Activated T-helper 1 cell treated with anti-CD3 and anti-CD28 coated beads, Interleukin-2, amount 50 U/mL, for 16 hours (primary cell): ENCODE measurements around the gene GBF1.

Source experiments
- DNase-seq, 2 donors: peaks; one replicate each; pipeline ENCODE4 v3.0.0-alpha.2; 2020; ENCODE audit warnings: low read depth in 1 of 2, low spot score in 1 of 2

GBF1 gene

GRCh38 chr10:102393411-102394078 lies 148.2 kb downstream of the GBF1 start:
- DNase-seq, result no peak

GRCh38 chr10:102394079-102394800 lies 148.9 kb downstream of the GBF1 start:
- DNase-seq, result peak; percentile 96 to 99

GRCh38 chr10:102394801-102395399 lies 149.6 kb downstream of the GBF1 start:
- peak in 1 of 2 donors; percentile 63 for DNase-seq

GRCh38 chr10:102395400-102396316 lies 150.3 kb downstream of the GBF1 start, which contains the start of gene NFKB2:
Gene NFKB2 (plus strand): TSS chr10:102395705. CDS start chr10:102395960, 255 bp downstream.
- DNase-seq, result peak; percentile 80 to 88

- DNase-seq, result no peak
Observed at GRCh38 chr10:102396317-102396650, 151.0 kb downstream of the GBF1 start.

DNA sequence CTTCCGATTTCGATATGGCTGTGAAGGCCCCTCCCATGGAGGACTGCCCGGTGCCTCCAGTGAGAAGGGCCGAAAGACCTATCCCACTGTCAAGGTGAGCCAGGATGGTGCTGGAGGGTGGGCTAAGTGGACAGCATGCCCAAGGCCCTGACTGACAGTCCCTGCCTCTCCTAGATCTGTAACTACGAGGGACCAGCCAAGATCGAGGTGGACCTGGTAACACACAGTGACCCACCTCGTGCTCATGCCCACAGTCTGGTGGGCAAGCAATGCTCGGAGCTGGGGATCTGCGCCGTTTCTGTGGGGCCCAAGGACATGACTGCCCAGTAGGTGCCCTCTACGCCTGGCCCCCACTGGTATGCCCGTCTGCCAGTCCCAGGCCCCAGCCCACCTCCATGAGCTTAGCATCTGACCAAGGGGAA lies 151.4 kb downstream of the GBF1 start:
- no peak for DNase-seq

DNA sequence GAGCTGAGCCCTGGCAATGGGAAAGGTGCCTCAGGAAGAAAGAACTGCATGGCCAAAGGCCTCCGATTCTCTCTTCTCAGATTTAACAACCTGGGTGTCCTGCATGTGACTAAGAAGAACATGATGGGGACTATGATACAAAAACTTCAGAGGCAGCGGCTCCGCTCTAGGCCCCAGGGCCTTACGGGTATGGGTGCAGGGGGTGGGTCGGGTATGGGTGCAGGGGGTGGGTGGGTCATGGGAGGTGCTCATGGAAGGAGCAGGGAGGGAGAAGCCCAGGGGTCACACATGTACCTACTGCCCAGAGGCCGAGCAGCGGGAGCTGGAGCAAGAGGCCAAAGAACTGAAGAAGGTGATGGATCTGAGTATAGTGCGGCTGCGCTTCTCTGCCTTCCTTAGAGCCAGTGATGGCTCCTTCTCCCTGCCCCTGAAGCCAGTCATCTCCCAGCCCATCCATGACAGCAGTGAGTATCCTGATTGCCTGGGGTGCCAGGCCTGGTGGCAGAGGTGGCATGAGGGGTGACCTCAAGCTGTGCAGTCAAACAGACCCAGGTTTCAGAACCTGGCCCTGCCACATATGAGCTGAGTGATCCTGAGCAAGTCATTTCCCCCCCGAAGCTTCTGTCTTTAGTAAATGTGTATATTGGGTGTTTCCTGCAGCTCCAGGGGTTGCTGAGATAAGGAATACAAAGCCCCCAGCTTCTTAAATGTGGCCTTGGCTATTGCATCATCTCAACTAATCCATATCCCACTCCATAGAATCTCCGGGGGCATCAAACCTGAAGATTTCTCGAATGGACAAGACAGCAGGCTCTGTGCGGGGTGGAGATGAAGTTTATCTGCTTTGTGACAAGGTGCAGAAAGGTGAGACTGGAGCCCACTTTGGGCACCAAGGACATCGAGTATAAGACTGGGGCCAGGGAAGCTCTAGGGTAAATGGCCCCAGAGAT lies 152.2 kb downstream of the GBF1 start:
- DNase-seq, result no peak

DNA sequence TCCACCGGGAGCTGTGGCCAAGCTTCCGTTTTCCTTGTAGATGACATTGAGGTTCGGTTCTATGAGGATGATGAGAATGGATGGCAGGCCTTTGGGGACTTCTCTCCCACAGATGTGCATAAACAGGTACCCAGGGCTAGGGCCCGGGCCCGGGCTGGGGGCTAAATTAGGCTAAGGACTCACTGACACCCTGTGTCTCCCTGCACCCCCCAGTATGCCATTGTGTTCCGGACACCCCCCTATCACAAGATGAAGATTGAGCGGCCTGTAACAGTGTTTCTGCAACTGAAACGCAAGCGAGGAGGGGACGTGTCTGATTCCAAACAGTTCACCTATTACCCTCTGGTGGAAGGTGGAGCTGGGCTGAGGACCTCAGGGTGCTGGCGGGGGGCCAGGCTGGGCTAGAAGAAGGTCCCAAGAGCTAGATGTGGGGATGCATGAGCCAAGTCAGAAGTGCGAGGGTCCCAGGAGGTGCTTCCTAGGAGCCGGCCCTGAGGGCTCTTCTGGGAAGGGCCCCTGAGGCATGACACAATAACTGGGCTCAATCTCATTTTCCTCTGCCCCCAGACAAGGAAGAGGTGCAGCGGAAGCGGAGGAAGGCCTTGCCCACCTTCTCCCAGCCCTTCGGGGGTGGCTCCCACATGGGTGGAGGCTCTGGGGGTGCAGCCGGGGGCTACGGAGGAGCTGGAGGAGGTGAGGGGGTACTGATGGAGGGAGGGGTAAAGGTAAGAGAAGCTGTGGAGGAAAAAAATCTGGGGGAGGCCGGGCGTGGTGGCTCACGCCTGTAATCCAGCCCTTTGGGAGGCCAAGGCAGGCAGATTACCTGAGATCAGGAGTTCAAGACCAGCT lies 153.1 kb downstream of the GBF1 start:
- no peak for DNase-seq

DNA sequence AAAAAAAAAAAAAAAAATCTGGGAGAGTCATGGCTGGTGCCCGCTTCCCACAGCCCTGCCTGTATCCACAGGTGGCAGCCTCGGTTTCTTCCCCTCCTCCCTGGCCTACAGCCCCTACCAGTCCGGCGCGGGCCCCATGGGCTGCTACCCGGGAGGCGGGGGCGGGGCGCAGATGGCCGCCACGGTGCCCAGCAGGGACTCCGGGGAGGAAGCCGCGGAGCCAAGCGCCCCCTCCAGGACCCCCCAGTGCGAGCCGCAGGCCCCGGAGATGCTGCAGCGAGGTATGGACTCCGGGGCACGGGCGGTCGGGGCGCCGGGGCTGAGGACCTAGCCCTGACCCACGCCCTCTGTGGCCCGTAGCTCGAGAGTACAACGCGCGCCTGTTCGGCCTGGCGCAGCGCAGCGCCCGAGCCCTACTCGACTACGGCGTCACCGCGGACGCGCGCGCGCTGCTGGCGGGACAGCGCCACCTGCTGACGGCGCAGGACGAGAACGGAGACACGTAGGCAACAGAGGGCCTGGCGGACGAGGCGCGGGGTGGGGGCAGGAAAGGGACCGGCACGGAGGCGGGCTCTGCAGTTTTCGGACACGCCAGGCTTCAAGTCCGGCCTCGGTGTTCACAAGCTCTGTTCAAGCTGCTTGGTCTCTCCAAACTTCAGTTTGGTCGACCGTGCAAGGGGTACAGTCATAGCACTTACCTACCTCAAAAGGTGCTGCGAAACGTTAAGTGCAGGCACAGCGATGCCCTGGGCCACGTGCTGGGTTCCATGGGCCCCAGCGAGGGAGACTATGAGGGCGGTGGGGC lies 154.1 kb downstream of the GBF1 start:
- DNase-seq, result peak; percentile 77 to 84

- no peak for DNase-seq
Observed at GRCh38 chr10:102400076-102400475, 154.7 kb downstream of the GBF1 start.

- no peak for DNase-seq
Observed at GRCh38 chr10:102400598-102401341, 155.4 kb downstream of the GBF1 start.

- DNase-seq, result no peak
Observed at GRCh38 chr10:102401342-102401654, 156.0 kb downstream of the GBF1 start.

DNA sequence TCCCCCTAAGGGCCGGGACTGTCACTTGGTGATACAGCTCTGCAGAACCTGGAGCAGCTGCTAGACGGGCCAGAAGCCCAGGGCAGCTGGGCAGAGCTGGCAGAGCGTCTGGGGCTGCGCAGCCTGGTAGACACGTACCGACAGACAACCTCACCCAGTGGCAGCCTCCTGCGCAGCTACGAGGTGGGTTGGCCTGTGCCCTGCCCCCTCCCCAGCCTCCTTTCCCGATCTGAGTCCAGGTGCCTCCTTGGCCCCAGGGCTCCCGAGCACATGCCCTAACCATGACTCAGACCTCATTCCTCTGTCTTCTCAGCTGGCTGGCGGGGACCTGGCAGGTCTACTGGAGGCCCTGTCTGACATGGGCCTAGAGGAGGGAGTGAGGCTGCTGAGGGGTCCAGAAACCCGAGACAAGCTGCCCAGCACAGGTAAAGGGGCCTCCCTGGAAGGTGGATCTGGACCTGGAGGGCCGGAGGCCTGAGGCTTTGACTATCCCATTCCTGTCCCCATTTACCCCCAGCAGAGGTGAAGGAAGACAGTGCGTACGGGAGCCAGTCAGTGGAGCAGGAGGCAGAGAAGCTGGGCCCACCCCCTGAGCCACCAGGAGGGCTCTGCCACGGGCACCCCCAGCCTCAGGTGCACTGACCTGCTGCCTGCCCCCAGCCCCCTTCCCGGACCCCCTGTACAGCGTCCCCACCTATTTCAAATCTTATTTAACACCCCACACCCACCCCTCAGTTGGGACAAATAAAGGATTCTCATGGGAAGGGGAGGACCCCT lies 156.6 kb downstream of the GBF1 start:
- no peak for DNase-seq

- no peak for DNase-seq
Observed at GRCh38 chr10:102402512-102402896, 157.2 kb downstream of the GBF1 start.

DNA sequence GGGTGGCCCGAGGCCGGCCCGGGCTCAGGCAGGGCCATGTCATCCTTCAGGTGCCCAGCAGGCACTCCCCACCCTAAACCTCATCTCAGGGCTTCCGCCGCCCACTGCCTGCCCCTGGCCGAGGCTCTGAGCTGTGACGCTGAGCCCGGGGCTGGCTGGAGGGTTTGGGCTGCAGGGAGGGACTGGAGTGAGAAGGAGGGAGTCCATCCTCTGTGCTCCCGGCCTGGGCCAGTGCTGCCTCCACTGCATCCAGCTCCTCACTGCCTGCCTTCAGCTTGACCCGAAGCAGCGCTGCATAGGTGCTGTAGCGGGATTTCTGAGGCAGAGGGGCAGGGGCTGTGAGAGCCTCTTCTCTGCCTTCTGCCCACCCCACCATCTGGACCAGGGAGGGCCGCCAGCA lies 157.8 kb downstream of the GBF1 start:
- DNase-seq, result no peak

- DNase-seq, result no peak
Observed at GRCh38 chr10:102404361-102405107, 159.2 kb downstream of the GBF1 start.
